Renal cortex interstitium (tissue), 11 donors: ENCODE results near the gene GRIP1. TPM values are rescaled to one million over a fixed set of nuclear protein-coding genes. Genes with fewer than 3 reads are reported as not detected.

Source experiments
- DNase-seq, 11 donors: peaks; one replicate each; pipeline ENCODE4 v3.0.0-alpha.2; 2013; ENCODE audit warnings: low read depth in 9 of 11, low spot score in 4 of 11; ENCODE audit errors: extremely low read depth in 1 of 11
- polyA plus RNA-seq, 3 donors: library from polyadenylated mRNA; unstranded; fragments of 120-200 nt; gene quantifications; one replicate each; pipeline ENCODE4 v1.2.1, GENCODE V29; 2013; ENCODE audit not compliant: insufficient read length in 3 of 3

Gene GRIP1
- polyA plus RNA-seq, 3 donors, result 23.0 to 27.4 (median 26.7) TPM

DNA sequence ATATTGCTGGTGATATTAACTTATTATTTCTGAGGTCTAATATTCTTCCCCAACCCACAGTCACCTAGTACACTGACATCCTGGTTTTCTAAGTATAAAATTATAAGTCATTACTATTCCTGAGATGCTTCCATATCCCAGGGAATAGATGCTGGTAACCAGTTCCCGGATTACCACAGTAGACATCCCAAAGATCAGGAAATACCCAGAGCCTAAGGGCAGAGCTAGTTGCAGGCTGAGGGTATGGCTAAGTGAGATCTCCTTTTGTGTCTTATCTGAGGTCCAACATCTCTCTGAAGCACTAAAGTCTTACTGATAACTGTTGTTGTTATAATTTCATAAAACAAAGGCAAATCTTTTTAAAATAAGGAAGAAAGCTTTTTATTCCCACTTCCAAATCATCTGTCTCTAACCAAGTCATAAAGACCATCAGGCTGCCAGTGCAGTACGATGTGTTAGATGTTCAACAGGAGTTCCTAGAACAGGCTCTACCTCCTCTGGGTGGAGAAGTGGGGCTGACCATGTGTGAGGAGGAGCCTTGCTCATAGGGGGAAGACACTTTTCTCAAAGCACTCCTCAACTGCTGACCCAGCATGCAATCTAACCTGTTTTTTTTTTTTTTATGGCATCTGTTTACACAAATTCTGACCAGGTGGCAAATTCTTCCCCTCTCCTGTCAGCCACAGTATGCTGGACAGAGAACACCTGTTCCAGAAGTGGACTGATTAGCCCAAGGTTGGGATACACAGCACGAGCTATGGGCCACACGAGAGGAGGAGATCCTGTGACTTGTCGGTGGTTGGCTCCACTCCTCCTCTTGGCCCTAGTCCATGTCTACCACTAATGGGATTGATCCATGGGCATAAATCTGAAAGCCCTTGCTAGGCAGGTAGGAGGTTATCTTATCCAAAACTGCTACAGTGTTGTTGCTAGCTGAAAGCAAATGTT lies 16.1 kb upstream of the GRIP1 start:
- no peak for DNase-seq

DNA sequence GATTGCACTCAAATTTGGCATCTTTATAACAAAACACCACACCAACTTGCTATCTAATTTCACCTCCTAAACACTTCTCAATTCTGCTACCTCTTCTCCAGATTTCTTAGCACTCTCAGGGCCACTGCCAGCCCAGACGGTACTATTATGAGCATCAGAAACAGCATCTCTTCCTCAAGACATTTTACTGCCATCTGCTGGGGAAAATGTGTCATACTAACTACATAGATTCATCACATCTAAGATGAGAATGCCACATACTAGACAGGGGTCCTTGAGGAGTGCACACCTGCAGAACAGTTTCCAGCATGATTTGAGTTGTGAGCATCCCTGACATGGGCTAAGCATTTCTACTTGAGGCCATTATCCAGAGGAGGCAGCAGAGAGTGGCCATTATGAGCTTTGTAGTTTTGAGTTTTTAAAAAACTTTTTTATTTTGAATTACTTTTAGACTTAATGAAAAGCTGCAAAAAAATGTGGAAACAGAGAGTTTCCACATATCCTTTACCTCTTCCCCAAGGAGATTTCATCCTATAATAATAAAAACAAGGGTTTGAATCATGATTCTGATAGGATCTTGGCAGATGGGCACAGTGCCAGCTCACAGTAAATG lies 15.1 kb upstream of the GRIP1 start:
- DNase-seq, result peak; percentile 33 to 77 (median 51)

DNA sequence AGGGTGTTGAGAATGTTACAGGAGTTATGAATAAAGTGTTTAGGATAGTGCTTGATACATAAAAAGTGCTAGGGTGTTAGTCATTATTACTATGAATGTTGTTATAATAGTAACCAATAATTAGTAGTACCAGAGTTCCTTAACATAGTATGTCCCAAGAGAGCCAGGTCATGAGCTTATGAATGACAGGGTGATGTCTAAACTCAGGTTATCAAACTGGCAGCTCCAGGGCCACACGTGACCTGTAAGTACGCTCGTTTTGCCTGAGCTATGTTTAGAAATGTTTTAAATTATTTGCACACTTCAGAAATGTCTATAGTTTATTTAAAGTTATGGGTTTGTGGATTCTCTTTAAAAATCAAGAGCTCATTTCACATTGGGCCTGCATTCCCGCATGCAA lies 14.1 kb upstream of the GRIP1 start:
- DNase-seq, result no peak

DNA sequence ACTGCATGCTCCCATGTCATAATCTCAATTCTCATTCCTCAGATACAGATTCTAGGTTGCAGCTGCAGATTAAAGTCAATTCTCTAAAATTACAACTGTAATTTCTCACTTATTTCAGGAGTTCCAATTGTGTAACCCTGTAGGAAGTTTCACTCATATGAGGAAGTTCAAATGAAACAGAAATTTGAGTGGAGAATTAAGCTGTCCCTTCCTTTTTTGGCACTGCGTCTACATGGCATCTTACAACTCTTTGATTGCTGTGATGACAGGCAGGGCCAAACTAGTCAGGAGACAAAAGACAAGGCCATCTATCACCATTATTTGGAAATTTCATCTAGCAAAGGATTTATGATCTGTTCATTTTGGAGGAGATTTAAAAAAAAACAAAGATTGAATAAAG lies 13.3 kb upstream of the GRIP1 start:
- no peak for DNase-seq

DNA sequence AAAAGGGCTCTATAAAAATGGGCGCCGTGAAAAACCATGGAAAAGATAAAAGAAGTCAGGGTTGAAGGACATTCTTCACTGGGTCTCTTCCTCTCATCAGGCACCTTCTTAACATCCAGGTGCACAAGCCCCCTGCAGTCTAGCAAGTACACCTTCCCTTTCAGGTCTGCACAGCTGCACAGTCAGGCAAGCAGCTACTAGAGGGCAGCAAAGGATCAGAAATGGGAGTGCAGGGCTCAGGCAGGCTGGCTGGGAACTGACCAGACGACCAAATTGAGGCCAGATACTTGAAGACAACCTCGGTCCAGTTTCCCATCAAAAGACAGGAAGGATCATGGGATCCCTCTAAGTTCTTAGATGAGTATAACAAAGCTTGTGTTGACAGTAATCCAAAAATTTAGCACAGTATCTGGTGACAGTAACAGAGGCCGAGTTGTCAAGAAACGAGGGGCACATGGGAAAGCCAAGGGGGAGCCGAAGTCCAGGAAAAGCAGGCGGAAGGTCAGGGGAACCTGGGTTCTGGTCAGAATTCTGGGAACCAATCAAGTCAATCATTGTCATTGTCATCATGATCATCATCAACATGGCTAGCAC lies 10.1 kb upstream of the GRIP1 start:
- peak; percentile 35 to 67 (median 43) for DNase-seq

DNA sequence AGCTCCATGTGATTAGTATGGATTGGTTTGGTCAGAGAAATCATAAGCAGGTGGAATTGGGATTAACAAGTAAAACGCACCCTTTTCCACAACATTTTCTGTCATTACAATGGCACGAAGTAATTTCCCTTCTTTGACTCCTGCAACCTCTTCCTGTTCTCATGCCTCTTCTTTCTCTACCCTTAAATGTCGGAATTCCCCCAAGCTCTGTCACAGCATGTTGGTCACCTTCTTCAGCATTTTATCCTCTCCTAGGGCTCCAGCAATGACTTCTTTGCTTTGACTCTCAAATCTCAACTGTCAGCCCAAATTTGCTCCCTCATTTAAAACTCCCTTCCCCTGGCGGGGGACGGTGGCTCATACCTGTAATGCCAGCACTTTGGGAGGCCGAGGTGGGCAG lies 5.3 kb upstream of the GRIP1 start:
- no peak for DNase-seq

DNA sequence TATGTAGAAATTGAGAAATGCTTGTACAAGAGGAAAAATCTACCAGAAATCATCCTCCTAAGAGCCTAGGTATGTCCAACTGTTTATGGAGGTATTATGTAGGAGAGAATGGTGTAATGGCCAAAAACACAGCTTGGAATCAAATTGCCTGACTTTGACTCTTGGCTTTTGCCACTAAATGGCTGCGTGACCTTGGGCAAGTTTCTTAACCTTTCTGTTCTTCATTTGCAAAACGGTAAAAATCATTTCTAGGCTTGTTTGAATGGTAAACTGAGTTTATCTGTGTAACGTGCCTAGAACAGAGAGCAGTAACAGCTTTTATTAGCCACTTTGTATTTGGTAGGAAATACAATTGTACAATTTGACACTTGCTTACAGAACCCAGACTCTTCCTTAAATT lies 4.9 kb upstream of the GRIP1 start:
- no peak for DNase-seq

DNA sequence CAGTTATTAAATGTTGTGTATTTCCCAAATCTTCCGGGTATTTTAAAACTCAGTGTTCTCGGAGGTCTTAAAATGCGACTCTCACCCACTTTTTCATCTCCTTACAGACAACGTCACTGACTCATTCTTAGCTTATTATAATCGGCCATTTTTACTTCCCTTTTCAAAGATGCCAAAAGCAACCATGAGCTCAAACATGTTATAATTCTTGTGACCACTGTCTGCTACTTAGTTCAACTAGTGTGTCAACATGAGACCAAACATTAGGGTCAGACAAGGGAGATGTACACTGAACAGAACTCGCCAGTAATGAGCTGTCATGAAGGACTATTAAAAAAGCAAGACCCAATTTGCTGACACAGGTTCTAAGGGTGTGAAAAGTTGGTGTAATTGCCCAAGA lies 4.2 kb upstream of the GRIP1 start:
- DNase-seq, result no peak

DNA sequence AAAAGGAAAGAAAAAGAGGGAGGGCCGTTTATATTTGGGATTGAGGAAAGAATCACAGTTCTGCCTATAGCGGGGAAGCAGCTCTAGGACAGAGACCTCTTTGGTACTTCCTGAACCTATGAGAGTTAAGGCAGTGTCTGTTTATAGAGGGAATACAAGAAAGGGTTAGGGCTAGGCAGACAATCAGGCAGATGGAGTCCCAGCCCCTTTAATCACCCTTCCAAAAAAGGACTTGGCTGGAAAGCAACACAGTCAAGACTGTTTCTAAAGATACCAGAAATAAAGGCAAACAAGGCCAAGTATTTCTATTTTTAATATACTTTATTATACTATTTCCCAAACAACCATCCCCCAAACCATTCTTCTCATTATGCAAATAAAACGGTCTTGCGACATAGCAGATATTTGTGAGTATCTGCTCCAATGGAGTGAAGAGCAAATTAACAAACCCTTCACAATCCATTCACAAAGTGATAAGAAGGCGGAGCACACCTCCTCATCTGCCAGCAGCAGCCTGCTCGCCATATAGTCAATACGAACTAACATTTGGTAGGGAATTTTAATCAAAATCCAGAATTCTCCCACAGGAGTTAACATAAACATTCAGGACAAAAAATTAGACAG lies 697 bp upstream of the GRIP1 start:
- DNase-seq, result no peak

DNA sequence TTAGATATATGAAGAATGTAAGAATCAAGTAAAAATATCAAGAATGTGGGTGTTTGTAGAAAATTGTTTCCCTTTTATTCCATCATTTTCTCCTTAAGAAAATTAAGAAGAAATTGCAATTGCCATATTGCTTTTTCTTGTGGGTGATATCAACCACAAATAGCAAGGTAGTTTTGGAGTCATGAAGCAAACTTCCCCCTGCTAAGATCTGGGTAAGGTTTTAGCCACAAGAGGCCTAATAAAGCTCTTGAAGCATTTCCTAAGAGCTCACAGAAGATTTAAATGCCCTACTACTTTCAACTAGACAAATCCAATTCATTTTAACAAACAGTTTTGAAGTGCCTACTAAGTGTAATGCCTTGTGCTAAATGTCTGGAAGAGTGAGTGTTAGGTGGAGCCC lies 2.6 kb downstream of the GRIP1 start:
- no peak for DNase-seq

DNA sequence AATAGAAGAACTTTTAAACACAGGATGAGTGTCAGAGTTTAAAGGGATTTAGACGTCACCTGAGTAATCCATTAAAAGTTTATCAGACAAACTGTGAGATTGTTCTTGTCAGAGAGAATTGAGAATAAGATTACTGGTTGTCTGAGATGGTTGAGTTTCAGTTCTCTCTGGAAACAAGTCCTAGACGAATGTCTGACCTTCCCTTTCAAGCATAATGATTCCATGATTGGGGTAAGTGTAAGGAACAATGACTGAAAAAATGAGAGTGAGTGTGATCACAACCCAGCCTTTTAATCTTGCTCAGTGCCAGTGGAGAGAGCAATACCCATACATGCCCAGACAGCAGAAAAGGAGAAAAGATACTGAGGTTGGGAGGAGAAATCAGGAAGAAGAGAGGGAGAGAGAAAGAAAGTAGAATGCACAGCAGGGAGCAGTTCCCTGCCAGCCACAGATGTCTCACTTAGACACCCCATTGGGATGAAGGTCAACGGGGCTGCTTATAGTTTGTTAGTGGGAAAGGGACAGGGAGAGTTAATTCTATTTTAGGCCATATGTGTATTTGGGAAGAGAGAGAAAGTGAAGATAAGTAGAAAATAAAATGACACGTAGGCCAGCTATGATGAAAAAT lies 4.3 kb downstream of the GRIP1 start:
- DNase-seq, result no peak

DNA sequence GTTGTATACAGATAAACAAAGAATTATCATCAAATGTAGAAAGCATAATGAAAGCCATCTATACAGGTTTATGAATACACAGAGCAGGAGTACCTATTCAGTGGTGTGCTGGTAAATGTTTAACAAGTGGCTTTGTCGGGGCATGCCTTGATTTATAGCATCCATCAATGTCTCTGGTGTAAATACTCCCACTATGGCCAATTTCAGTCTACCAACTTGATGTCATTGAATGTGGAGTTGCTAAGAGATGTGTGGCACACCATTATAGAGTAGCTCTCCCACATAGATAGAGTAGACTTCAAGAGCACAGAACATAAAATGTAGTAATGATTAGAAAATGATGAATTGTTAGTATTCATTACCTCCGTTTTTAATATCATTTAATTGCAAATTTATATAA lies 9.3 kb downstream of the GRIP1 start:
- no peak for DNase-seq

DNA sequence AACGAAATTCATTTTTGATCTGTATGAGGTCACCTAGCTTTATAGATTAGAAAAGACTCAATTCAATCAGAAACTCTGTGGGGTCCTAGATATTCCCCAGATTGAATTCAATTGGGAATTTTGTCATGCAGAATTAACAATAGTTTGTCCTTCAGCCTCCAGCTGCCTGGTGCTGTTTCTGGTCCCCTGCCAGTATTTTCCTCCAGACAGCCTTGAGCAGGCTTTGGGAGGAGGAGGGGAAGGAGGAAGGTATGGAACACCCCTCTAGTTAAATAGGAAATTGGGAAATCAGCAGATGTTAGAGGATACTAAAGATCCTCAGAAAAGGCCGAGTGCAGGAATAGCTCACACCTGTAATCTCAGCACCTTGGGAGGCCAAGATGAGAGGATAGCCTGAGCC lies 10.6 kb downstream of the GRIP1 start:
- no peak for DNase-seq

DNA sequence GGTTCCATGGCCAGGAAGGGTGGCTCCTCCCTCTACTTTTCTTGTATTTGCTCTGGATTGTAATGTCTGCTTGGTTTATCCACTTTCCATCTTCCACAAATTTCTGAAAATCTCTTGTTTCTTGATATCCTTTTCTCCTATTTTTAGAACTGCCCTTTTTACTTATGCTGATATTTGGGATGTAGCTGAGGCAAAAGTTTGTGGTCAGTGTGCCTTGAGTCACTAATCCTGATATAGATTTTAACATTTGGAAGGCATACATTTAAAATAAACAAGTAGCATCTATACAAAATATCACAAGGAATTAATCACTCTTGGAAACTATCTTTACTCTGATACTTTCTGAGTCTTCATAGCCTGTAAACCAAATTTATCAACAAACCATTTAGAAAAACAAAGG lies 11.0 kb downstream of the GRIP1 start:
- DNase-seq, result no peak

DNA sequence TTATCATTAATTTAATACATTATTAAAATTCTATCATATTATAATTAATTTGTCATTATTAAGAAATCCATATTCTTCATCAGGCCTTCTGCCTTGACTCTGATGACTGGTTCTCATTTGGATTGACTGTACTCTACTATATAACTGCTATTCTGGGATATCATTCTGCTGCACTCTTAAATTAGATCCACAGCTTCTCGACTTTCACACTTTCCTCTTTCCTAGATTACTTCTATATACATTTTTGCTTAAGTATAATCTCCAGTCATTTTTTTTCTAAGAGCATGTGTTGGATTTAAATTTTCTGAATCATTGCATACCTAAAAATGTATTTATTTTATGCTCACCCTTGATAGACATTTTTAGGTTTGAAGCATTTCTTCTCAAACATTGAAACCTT lies 12.4 kb downstream of the GRIP1 start:
- no peak for DNase-seq

DNA sequence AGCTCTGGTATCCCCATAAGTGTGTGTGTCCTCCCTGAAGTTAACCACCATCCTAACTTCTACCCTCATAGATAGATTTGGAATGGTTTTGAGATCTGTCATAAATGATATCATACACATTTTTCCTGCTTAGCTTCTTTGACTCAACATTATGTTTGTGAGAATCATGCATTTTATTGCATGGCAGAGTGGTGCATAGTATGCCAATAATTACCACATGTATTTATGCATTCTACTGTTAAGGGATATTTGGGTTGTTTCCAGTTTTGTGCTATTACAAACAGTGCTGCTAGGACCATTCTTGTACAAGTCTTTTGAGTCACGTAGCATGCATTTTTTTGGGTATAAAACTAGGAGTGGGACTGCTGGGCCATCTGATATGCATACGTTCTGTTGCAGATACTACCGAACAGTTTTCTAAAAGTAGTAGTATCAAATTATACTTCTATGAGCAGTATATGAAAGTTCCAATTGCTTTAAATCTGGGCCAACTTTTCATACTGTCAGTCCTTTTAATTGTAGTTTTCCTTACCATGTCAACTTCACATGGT lies 13.4 kb downstream of the GRIP1 start:
- no peak for DNase-seq

DNA sequence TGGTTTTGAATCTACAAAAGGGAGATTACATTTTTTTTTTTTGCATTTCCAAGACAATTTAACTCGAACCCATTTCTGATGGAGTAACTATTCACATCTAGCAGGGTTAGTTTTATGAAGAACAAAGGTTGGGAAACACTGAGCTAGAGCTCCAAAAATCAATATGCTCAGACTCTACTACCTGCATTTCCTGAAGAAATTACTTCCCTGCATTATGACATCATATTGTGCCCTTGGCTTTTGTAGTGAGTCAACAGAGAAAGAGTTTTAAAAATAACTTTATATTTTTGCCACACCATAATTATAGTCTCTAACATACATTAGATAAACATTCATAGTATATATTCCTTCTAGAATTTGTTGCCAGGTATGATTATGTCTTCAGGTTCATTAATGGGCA lies 14.8 kb downstream of the GRIP1 start:
- DNase-seq, result no peak

DNA sequence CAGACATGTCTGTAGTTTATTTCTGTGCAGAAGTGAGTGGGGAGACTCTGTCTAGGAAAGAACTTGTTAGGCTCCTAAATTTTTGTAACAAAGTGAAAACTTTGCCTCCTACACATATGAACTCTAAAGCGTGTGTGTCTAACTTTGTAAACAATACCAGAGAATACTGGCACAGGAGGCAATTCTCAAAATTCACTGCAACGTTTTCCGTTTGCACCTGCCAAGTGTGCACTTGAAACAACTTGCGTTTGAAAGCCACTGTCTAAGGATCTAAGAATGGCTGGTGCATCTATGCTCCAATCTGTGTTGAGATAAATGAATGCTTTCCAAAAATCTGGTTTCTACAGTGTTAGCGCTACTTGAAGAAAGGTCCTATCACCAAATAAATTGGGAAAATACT lies 15.3 kb downstream of the GRIP1 start:
- DNase-seq, result no peak

DNA sequence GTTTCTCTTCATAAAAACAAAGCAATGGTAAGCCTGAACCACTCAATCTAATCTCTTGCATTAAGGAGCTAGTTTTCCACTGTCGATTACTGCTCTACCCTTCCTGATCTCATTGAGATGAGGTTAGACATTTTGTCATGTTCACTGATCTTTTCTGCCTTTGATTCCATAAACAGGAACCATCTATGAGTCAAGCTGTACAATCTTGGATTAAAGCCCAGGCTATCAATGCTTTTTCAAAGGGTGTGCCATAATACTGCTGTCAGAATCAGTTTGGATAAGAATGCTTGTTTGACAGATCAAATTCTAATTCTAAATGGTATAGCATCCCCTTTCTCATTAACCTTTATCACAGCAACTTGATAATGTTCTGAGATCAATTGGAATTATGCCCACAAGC lies 16.1 kb downstream of the GRIP1 start:
- no peak for DNase-seq
